HFFc6 (cell line): Measurements from ENCODE around the gene LAPTM5. TPM values are rescaled to one million over a fixed set of nuclear protein-coding genes. Genes with fewer than 3 reads are reported as not detected.

Experiments
- DNase-seq: peaks from one replicate; pipeline ENCODE4 v3.0.0-alpha.2; 2018
- H3K27ac Mint-ChIP-seq: 2 replicates; pipeline ENCODE4 v1.8.0; 2020; ENCODE audit warnings: mild to moderate bottlenecking, mixed read lengths
- H3K27me3 Mint-ChIP-seq: 2 replicates; pipeline ENCODE4 v1.8.0; 2021; ENCODE audit warnings: mild to moderate bottlenecking, moderate library complexity, mixed read lengths; ENCODE audit not compliant: insufficient read depth
- H3K36me3 Mint-ChIP-seq: 2 replicates; pipeline ENCODE4 v1.8.0; 2021; ENCODE audit warnings: low read depth, mixed read lengths
- H3K4me1 Mint-ChIP-seq: 2 replicates; pipeline ENCODE4 v1.8.0; 2020; ENCODE audit warnings: low read depth, mixed read lengths
- H3K4me3 Mint-ChIP-seq: 2 replicates; pipeline ENCODE4 v1.8.0; 2020; ENCODE audit warnings: mild to moderate bottlenecking, moderate library complexity, mixed read lengths
- H3K9me3 Mint-ChIP-seq: 2 replicates; pipeline ENCODE4 v1.8.0; 2020; ENCODE audit warnings: mild to moderate bottlenecking, mixed read lengths
- CTCF ChIP-seq: fragments of 200-600 bp; sonication (generic); IDR thresholded peaks from 2 replicates; pipeline ENCODE4 v1.5.0; 2021; ENCODE audit warnings: antibody characterized with exemption, mild to moderate bottlenecking
- total RNA-seq, 6 experiments: library from RNA; stranded (reverse); fragmentation: NEBNext Ultra II Directional; extraction: Animal tissue kit (Norgen Biotek cat#: 25700); gene quantifications; 2 replicates in 1 of 6; 3 replicates in 5 of 6; pipeline ENCODE4 v1.2.3, GENCODE V29; 2021

LAPTM5 gene
- total RNA-seq, 6 experiments from 2014 or later = 0.38 to 0.81 (median 0.63) TPM

- Mint-ChIP-seq H3K36me3 (no peaks in the 10 kb centered on the region), H3K27ac (no peak overlapping the region), H3K4me1 (peaks cover 15% of the 10 kb centered on the region), H3K27me3 (peaks cover 3% of the 10 kb centered on the region), H3K4me3 (no peak overlapping the region), H3K9me3 (no peaks in the 10 kb centered on the region)
- no peak for DNase-seq
- TF ChIP-seq CTCF = no peak
These were observed 8.2 kb upstream of the LAPTM5 start for GRCh38 chr1:30765556-30766434.

GRCh38 chr1:30764939-30765555 is 7.5 kb upstream of the LAPTM5 start:
- peaks cover 15% of the 10 kb centered on the region for H3K4me1 Mint-ChIP-seq
- H3K27me3 Mint-ChIP-seq = peaks cover 6% of the 10 kb centered on the region
- H3K9me3 Mint-ChIP-seq = no peaks in the 10 kb centered on the region
- TF ChIP-seq CTCF = no peak
- no peak overlapping the region for H3K4me3 Mint-ChIP-seq
- H3K27ac Mint-ChIP-seq = no peak overlapping the region
- no peak for DNase-seq
- H3K36me3 Mint-ChIP-seq = no peaks in the 10 kb centered on the region; the same call in 1 of the 2 replicates

- Mint-ChIP-seq H3K27ac (no peak overlapping the region), H3K4me1 (peaks cover 15% of the 10 kb centered on the region), H3K4me3 (no peak overlapping the region), H3K27me3 (peaks cover 8% of the 10 kb centered on the region), H3K36me3 (no peaks in the 10 kb centered on the region; the same call in 1 of the 2 replicates), H3K9me3 (no peaks in the 10 kb centered on the region)
- no peak for DNase-seq
- no peak for TF ChIP-seq CTCF
These were observed 6.8 kb upstream of the LAPTM5 start for GRCh38 chr1:30764396-30764795.

GRCh38 chr1:30763651-30764248 is 6.2 kb upstream of the LAPTM5 start:
- DNase-seq = peak; percentile 30
- peak overlapping the region; percentile 31; the same call in 1 of the 2 replicates for H3K27ac Mint-ChIP-seq
- no peaks in the 10 kb centered on the region; the same call in 1 of the 2 replicates for H3K36me3 Mint-ChIP-seq
- H3K9me3 Mint-ChIP-seq = no peaks in the 10 kb centered on the region
- peaks cover 15% of the 10 kb centered on the region for H3K4me1 Mint-ChIP-seq
- no peak for TF ChIP-seq CTCF
- H3K27me3 Mint-ChIP-seq = peaks cover 12% of the 10 kb centered on the region
- no peak overlapping the region for H3K4me3 Mint-ChIP-seq

GRCh38 chr1:30762930-30763650 is 5.5 kb upstream of the LAPTM5 start:
- no peak for TF ChIP-seq CTCF
- Mint-ChIP-seq H3K27me3 (peaks cover 12% of the 10 kb centered on the region), H3K9me3 (no peaks in the 10 kb centered on the region), H3K27ac (peak overlapping the region; percentile 31; the same call in 1 of the 2 replicates), H3K4me3 (no peak overlapping the region), H3K4me1 (peaks cover 15% of the 10 kb centered on the region), H3K36me3 (no peaks in the 10 kb centered on the region; the same call in 1 of the 2 replicates)
- no peak for DNase-seq
